Parathyroid adenoma (tissue), 2 donors: ENCODE measurements around the gene CCDC88A.

Source experiments
- H2AFZ ChIP-seq: fragments of 300-600 bp; sonication (generic); one replicate; pipeline ENCODE4 v1.7.0; 2017; ENCODE audit warnings: antibody characterized with exemption, mild to moderate bottlenecking
- H3K27ac ChIP-seq: fragments of 300-600 bp; sonication (generic); one replicate; pipeline ENCODE4 v1.7.0; 2017
- H3K27me3 ChIP-seq: fragments of 300-600 bp; sonication (generic); one replicate; pipeline ENCODE4 v1.7.0; 2017; ENCODE audit warnings: low read length; ENCODE audit not compliant: control insufficient read depth, insufficient read depth
- H3K36me3 ChIP-seq: fragments of 300-600 bp; sonication (generic); one replicate; pipeline ENCODE4 v1.7.0; 2017; ENCODE audit warnings: low read length; ENCODE audit not compliant: control insufficient read depth, insufficient read depth
- H3K4me1 ChIP-seq: fragments of 300-600 bp; sonication (generic); one replicate; pipeline ENCODE4 v1.7.0; 2017; ENCODE audit warnings: control low read depth
- H3K4me2 ChIP-seq: fragments of 300-600 bp; sonication (generic); one replicate; pipeline ENCODE4 v1.7.0; 2017; ENCODE audit warnings: low read length
- H3K4me3 ChIP-seq: fragments of 300-600 bp; sonication (generic); one replicate; pipeline ENCODE4 v1.7.0; 2017; ENCODE audit warnings: low read depth, low read length
- H3K79me2 ChIP-seq: fragments of 300-600 bp; sonication (generic); one replicate; pipeline ENCODE4 v1.7.0; 2017; ENCODE audit warnings: control low read depth
- H3K9ac ChIP-seq: fragments of 300-600 bp; sonication (generic); one replicate; pipeline ENCODE4 v1.7.0; 2017; ENCODE audit warnings: mild to moderate bottlenecking
- H3K9me3 ChIP-seq: fragments of 300-600 bp; sonication (generic); one replicate; pipeline ENCODE4 v1.7.0; 2017; ENCODE audit warnings: low read length; ENCODE audit not compliant: control insufficient read depth
- TF ChIP-seq, protein P1 (sequence below): fragments of 300-600 bp; sonication (generic); IDR thresholded peaks from one replicate; pipeline ENCODE4 v1.7.0; 2017; ENCODE audit warnings: antibody characterized with exemption, mild to moderate bottlenecking
- donor health status: primary hyperparathyroidism.

CCDC88A gene

DNA sequence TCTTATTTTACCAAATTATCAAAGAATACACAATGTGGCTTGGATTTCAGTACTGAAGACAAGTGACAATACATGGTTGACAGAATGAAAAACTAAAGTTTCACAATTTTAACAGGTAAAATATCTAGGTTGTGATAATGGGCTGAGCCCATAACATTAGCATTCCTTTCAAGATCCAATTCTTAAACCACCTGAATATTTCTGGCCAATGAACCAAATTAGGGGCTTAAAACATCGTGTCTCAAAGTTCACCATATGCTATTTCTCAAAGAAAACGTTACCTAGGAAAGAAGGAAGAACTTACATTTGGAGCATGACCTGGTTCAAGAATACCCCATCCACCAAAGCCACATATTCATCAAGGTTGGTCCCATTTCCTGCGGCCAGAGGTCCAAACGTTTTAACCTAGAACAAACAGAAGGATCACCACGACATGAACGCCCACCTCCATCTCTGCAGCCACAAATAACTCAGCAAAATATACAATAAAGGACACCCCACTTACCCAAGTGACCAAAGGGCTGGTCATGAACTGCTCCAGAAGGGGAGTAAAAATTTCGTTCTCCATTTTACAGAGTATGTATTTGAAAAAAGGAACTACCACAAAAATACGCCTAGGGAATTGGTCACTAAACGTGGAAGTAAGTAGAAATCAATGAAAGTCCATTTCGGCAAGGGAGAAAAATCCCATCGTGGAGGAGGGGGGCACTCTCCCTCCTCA is 984 bp downstream of the CCDC88A start:
- H3K4me3 ChIP-seq: peak overlapping the region; percentile 79
- peak overlapping the region; percentile 71 for H3K27ac ChIP-seq
- H3K4me1 ChIP-seq: no peaks in the 10 kb centered on the region
- no peaks in the 10 kb centered on the region for H3K27me3 ChIP-seq
- peak overlapping the region; percentile 93 for H3K4me2 ChIP-seq
- peak overlapping the region; percentile 100 for H2AFZ ChIP-seq
- H3K9me3 ChIP-seq: no peaks in the 10 kb centered on the region
- TF ChIP-seq, protein P1, sequence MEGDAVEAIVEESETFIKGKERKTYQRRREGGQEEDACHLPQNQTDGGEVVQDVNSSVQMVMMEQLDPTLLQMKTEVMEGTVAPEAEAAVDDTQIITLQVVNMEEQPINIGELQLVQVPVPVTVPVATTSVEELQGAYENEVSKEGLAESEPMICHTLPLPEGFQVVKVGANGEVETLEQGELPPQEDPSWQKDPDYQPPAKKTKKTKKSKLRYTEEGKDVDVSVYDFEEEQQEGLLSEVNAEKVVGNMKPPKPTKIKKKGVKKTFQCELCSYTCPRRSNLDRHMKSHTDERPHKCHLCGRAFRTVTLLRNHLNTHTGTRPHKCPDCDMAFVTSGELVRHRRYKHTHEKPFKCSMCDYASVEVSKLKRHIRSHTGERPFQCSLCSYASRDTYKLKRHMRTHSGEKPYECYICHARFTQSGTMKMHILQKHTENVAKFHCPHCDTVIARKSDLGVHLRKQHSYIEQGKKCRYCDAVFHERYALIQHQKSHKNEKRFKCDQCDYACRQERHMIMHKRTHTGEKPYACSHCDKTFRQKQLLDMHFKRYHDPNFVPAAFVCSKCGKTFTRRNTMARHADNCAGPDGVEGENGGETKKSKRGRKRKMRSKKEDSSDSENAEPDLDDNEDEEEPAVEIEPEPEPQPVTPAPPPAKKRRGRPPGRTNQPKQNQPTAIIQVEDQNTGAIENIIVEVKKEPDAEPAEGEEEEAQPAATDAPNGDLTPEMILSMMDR: no peak
- H3K79me2 ChIP-seq: peaks cover 4% of the 10 kb centered on the region
- no peaks in the 10 kb centered on the region for H3K36me3 ChIP-seq
- no peak overlapping the region for H3K9ac ChIP-seq

DNA sequence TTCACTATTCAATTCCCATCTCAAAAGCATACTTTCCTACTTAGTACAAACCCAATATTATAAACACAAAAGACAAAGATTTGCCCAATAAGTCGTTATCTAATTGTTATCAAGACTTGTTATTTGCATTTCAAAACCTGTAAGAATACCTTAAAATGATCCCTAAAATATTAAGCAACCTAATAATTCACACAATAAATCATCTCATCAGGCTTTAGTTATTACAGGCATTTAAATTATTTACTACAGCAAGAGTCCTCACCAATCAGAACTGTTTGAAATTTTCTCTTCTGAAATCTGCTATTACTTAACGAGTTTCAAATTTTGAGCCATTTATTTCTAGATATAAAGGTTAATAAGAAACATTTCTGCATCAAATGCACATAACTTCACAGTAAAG is 1.6 kb downstream of the CCDC88A start:
- Histone ChIP-seq H3K27ac (no peak overlapping the region), H3K9me3 (no peaks in the 10 kb centered on the region), H3K9ac (no peak overlapping the region), H2AFZ (peak overlapping the region; percentile 100), H3K4me2 (peak overlapping the region; percentile 93), H3K27me3 (no peaks in the 10 kb centered on the region), H3K79me2 (peaks cover 4% of the 10 kb centered on the region), H3K4me3 (peak overlapping the region; percentile 79), H3K36me3 (no peaks in the 10 kb centered on the region), H3K4me1 (no peaks in the 10 kb centered on the region)
- TF ChIP-seq, protein P1: no peak

DNA sequence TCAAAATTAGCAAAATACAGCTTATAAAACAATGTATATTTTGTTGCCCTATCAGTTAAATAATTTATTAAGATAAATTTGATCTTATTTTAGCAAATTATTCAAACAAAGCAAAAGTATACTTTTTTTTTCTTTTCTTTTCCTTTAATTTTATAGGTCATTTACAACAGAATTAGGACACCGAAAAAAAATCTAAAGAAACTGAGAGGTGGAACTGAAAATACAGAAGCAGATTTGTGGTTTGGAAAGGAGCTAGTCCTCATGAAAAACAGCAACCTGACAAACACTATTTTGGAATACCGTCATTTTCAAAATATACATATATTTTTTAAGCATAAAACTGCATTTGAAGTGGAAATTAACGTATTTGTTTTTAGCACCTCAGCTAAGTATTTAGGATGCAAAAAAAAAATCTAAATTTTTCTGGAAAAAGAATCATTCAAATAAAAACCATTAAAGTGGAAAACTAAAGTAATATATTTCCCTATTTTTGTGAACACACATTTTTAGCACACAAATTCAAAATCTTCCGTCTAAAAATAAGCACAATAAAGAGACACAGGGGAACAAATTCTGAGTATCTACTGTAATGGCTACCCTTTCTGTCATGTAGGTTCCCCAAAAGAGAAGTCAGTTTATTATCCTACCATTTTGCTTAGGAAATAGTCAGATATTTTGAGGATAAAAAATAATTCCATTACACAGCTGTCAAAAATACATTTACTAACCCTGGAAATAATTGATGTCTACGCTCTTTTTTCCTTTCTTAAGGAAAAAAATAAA is 2.7 kb downstream of the CCDC88A start:
- Histone ChIP-seq H2AFZ (no peak overlapping the region), H3K27me3 (no peaks in the 10 kb centered on the region), H3K9me3 (no peaks in the 10 kb centered on the region), H3K36me3 (no peaks in the 10 kb centered on the region), H3K4me2 (no peak overlapping the region), H3K4me3 (no peak overlapping the region), H3K27ac (no peak overlapping the region), H3K9ac (no peak overlapping the region), H3K79me2 (peaks cover 4% of the 10 kb centered on the region), H3K4me1 (no peaks in the 10 kb centered on the region)
- TF ChIP-seq, protein P1: no peak

DNA sequence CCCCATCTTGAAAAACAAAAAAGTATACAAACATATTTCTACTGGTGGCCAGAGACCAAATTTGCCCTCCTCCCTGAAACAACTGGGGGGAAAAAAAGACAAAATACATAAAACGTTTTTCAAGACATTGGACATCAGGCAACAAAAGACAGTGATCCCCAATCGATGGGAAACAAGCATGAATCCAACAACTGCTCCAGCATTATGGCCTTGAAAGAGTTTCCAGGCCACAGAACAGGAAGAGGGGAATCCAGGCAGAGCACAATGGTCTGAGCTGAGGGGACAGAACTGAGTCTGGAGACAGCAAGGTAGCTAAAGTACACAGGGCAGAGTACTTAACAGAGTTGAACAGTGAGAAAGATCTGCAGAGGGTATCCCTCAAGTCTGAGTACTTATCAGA is 4.4 kb downstream of the CCDC88A start:
- Histone ChIP-seq H2AFZ (no peak overlapping the region), H3K36me3 (no peaks in the 10 kb centered on the region), H3K4me2 (no peak overlapping the region), H3K27ac (no peak overlapping the region), H3K79me2 (peaks cover 4% of the 10 kb centered on the region), H3K9me3 (no peaks in the 10 kb centered on the region), H3K27me3 (no peaks in the 10 kb centered on the region), H3K9ac (no peak overlapping the region), H3K4me3 (no peak overlapping the region), H3K4me1 (no peaks in the 10 kb centered on the region)
- TF ChIP-seq, protein P1: no peak
